H9 (cell line): ENCODE results near the gene HSPBP1. TPM values are rescaled to one million over a fixed set of nuclear protein-coding genes. Genes with fewer than 3 reads are reported as not detected.

Source experiments
- DNase-seq: peaks from one replicate; pipeline ENCODE4 v3.0.0-alpha.2; 2017
- H2AFZ ChIP-seq: one replicate; pipeline ENCODE4 v1.6.1; 2013; ENCODE audit warnings: mild to moderate bottlenecking, low read length, control low read depth, moderate library complexity
- H2AK5ac ChIP-seq: 2 replicates; pipeline ENCODE4 v1.6.1; 2013; ENCODE audit warnings: low read length, control low read depth, mixed read lengths; ENCODE audit not compliant: insufficient read length
- H2BK120ac ChIP-seq: one replicate; pipeline ENCODE4 v1.6.1; 2013; ENCODE audit warnings: low read depth, mild to moderate bottlenecking, low read length, control low read depth, inconsistent platforms; ENCODE audit not compliant: poor library complexity, severe bottlenecking
- H2BK12ac ChIP-seq: 2 replicates; pipeline ENCODE4 v1.6.1; 2013; ENCODE audit warnings: low read length, control low read depth, mixed read lengths, low read depth; ENCODE audit not compliant: insufficient read length
- H2BK15ac ChIP-seq: 2 replicates; pipeline ENCODE4 v1.6.1; 2013; ENCODE audit warnings: low read depth, low read length, control low read depth
- H2BK20ac ChIP-seq: one replicate; pipeline ENCODE4 v1.6.1; 2013; ENCODE audit warnings: low read depth, mild to moderate bottlenecking, low read length, control low read depth, inconsistent platforms; ENCODE audit not compliant: poor library complexity, severe bottlenecking
- H2BK5ac ChIP-seq: 2 replicates; pipeline ENCODE4 v1.6.1; 2013; ENCODE audit warnings: low read length, control low read depth, mixed read lengths; ENCODE audit not compliant: insufficient read length
- H3K14ac ChIP-seq: 2 replicates; pipeline ENCODE4 v1.6.1; 2013; ENCODE audit warnings: low read length, control low read depth; ENCODE audit not compliant: insufficient read depth
- H3K18ac ChIP-seq: 2 replicates; pipeline ENCODE4 v1.6.1; 2013; ENCODE audit warnings: low read depth, mild to moderate bottlenecking, mixed read lengths, low read length, control low read depth; ENCODE audit not compliant: insufficient read length
- H3K23ac ChIP-seq: 2 replicates; pipeline ENCODE4 v1.6.1; 2013; ENCODE audit warnings: low read length, control low read depth, mixed read lengths, low read depth; ENCODE audit not compliant: insufficient read length
- H3K23me2 ChIP-seq: 2 replicates; pipeline ENCODE4 v1.6.1; 2013; ENCODE audit warnings: low read depth, mild to moderate bottlenecking, mixed read lengths, low read length, control low read depth; ENCODE audit not compliant: insufficient read length, poor library complexity, severe bottlenecking
- H3K27ac ChIP-seq: 2 replicates; pipeline ENCODE4 v1.5.1; 2013; ENCODE audit warnings: low read length, control low read depth, mixed read lengths, low read depth; ENCODE audit not compliant: insufficient read length
- H3K27me3 ChIP-seq: 2 replicates; pipeline ENCODE4 v1.6.1; 2013; ENCODE audit warnings: low read length, control low read depth, inconsistent platforms; ENCODE audit not compliant: insufficient read depth
- H3K4ac ChIP-seq: 2 replicates; pipeline ENCODE4 v1.6.1; 2013; ENCODE audit warnings: low read depth, mild to moderate bottlenecking, control low read depth, inconsistent platforms, low read length, moderate library complexity
- H3K4me1 ChIP-seq: 2 replicates; pipeline ENCODE4 v1.6.1; 2013; ENCODE audit warnings: low read length, control low read depth, inconsistent platforms; ENCODE audit not compliant: insufficient read depth
- H3K4me2 ChIP-seq: 2 replicates; pipeline ENCODE4 v1.6.1; 2013; ENCODE audit warnings: low read length, control low read depth, mixed read lengths; ENCODE audit not compliant: insufficient read length, insufficient read depth
- H3K56ac ChIP-seq: 2 replicates; pipeline ENCODE4 v1.6.1; 2013; ENCODE audit warnings: low read depth, mild to moderate bottlenecking, mixed read lengths, low read length, control low read depth; ENCODE audit not compliant: insufficient read length
- H3K79me1 ChIP-seq: 2 replicates; pipeline ENCODE4 v1.6.1; 2013; ENCODE audit warnings: low read depth, mild to moderate bottlenecking, moderate library complexity, low read length, control low read depth, inconsistent platforms; ENCODE audit not compliant: insufficient read depth, poor library complexity, severe bottlenecking
- H3K79me2 ChIP-seq: 2 replicates; pipeline ENCODE4 v1.6.1; 2013; ENCODE audit warnings: low read length, control low read depth, inconsistent platforms; ENCODE audit not compliant: insufficient read depth
- H3K9ac ChIP-seq: 2 replicates; pipeline ENCODE4 v1.6.1; 2013; ENCODE audit warnings: low read length, control low read depth, mixed read lengths; ENCODE audit not compliant: insufficient read length; ENCODE audit errors: extremely low read depth
- H3K9me3 ChIP-seq: one replicate; pipeline ENCODE4 v1.6.1; 2013; ENCODE audit warnings: low read depth, low read length, inconsistent platforms; ENCODE audit not compliant: control insufficient read depth
- H3T11ph ChIP-seq: one replicate; pipeline ENCODE4 v1.6.1; 2013; ENCODE audit warnings: mild to moderate bottlenecking, low read length, control low read depth, inconsistent platforms
- H4K20me1 ChIP-seq: one replicate; pipeline ENCODE4 v1.6.1; 2013; ENCODE audit not compliant: control insufficient read depth, insufficient read length, insufficient read depth
- H4K5ac ChIP-seq: 2 replicates; pipeline ENCODE4 v1.6.1; 2013; ENCODE audit warnings: low read depth, mild to moderate bottlenecking, mixed read lengths, low read length, control low read depth; ENCODE audit not compliant: insufficient read length
- H4K8ac ChIP-seq: replicated peaks from 2 replicates; pipeline ENCODE4 v1.6.1; 2013; ENCODE audit warnings: low read length, control low read depth, mixed read lengths, low read depth; ENCODE audit not compliant: insufficient read length
- H4K91ac ChIP-seq: 2 replicates; pipeline ENCODE4 v1.6.1; 2013; ENCODE audit warnings: low read depth, mild to moderate bottlenecking, moderate library complexity, mixed read lengths, low read length, control low read depth; ENCODE audit not compliant: insufficient read length
- H3K27ac Mint-ChIP-seq, 3 experiments: 2 replicates in 2 of 3; 3 replicates in 1 of 3; pipeline ENCODE4 v1.8.0; 2020 to 2021; ENCODE audit warnings: mixed read lengths in 3 of 3, mild to moderate bottlenecking in 1 of 3, moderate library complexity in 1 of 3
- H3K27me3 Mint-ChIP-seq: 2 replicates; pipeline ENCODE4 v1.8.0; 2021; ENCODE audit warnings: low read depth, mild to moderate bottlenecking, moderate library complexity, mixed read lengths
- H3K36me3 Mint-ChIP-seq, 3 experiments: 2 replicates in 2 of 3; 3 replicates in 1 of 3; pipeline ENCODE4 v1.8.0; 2020 to 2021; ENCODE audit warnings: low read depth in 3 of 3, mixed read lengths in 3 of 3; ENCODE audit not compliant: insufficient read depth in 1 of 3
- H3K4me1 Mint-ChIP-seq, 2 experiments: 2 replicates each; pipeline ENCODE4 v1.8.0; 2020; ENCODE audit warnings: mixed read lengths in 2 of 2
- H3K4me3 Mint-ChIP-seq, 2 experiments: 2 replicates in 1 of 2; 3 replicates in 1 of 2; pipeline ENCODE4 v1.8.0; 2020 to 2021; ENCODE audit warnings: mild to moderate bottlenecking in 2 of 2, mixed read lengths in 2 of 2, moderate library complexity in 1 of 2
- H3K9me3 Mint-ChIP-seq, 2 experiments: 2 replicates in 1 of 2; 3 replicates in 1 of 2; pipeline ENCODE4 v1.8.0; 2020; ENCODE audit warnings: mild to moderate bottlenecking in 2 of 2, mixed read lengths in 2 of 2, moderate library complexity in 1 of 2
- WGBS: extraction: QIAGEN DNeasy Blood & Tissue Kit; methylation state at CpG from one replicate; pipeline ENCODE4 v1.1.7; 2013; ENCODE audit warnings: missing lambda C conversion rate, low lambda C conversion rate, mixed read lengths; ENCODE audit not compliant: insufficient read length; ENCODE audit errors: extremely low coverage; 5-methylcytosine and 5-hydroxymethylcytosine counted together
- total RNA-seq: library from RNA; stranded (reverse); gene quantifications from 2 replicates; pipeline ENCODE4 v1.2.1, GENCODE V29; 2021
- TF ChIP-seq, protein P1 (sequence below): fragments of 200-600 bp; sonication (generic); conservative IDR thresholded peaks from 3 replicates; pipeline ENCODE4 v1.8.0; 2021; ENCODE audit warnings: antibody characterized with exemption, mild to moderate bottlenecking

The HSPBP1 gene
- total RNA-seq, 1 experiment from 2014 or later, result 47.4 TPM

DNA sequence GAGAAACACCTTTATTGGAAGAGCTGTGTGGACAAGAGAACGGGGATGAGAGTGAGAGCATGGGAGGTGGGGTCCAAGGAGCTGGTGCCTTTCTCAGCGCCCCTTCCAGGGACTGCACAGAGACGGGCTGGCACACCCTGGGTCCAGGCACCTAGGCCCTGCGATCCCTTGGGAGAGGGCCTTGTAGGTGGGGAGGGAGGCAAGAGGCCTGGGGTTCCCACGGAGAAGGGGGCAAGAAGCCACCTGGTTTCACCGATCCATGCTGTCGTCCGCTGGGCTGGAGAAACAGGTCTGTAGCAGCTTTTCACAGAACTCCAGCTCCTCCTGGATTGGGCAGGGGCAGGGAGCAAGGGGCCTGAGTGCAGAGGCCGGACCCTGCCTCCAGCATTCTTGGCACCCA, 17.6 kb downstream of the HSPBP1 start:
- Histone ChIP-seq H3K79me1 (peaks cover 3% of the 10 kb centered on the region), H2BK20ac (no peak overlapping the region), H3K27ac (no peak overlapping the region), H3K18ac (no peak overlapping the region), H3K4me1 (no peaks in the 10 kb centered on the region), H3K56ac (no peak overlapping the region), H3K23me2 (peaks cover 9% of the 10 kb centered on the region), H4K20me1 (no peaks in the 10 kb centered on the region), H4K5ac (no peak overlapping the region), H3K4ac (no peak overlapping the region), H4K91ac (no peak overlapping the region), H3K27me3 (no peaks in the 10 kb centered on the region), H2BK120ac (no peak overlapping the region), H2BK5ac (no peak overlapping the region), H3K79me2 (peaks cover 7% of the 10 kb centered on the region; the same call in 1 of the 2 replicates), H3K4me2 (no peak overlapping the region), H2AFZ (no peak overlapping the region), H2BK12ac (no peak overlapping the region), H3K23ac (no peak overlapping the region), H2BK15ac (no peak overlapping the region), H3K9ac (no peak overlapping the region), H3K9me3 (peaks cover 8% of the 10 kb centered on the region), H3K14ac (no peak overlapping the region), H3T11ph (no peak overlapping the region), H2AK5ac (no peak overlapping the region), H4K8ac (no peak overlapping the region)
- H3K9me3 Mint-ChIP-seq, result peaks cover 8% of the 10 kb centered on the region in 2 experiments
- peaks cover 10 to 14% (median 11%) of the 10 kb centered on the region in 3 experiments for H3K36me3 Mint-ChIP-seq
- H3K27me3 Mint-ChIP-seq, result no peaks in the 10 kb centered on the region; the same call in 1 of the 2 replicates
- no peak overlapping the region; a peak in 1 of 7 replicates for H3K27ac Mint-ChIP-seq
- WGBS, result no CpG with 5 or more reads among the region's 9 CpGs
- TF ChIP-seq, protein P1, sequence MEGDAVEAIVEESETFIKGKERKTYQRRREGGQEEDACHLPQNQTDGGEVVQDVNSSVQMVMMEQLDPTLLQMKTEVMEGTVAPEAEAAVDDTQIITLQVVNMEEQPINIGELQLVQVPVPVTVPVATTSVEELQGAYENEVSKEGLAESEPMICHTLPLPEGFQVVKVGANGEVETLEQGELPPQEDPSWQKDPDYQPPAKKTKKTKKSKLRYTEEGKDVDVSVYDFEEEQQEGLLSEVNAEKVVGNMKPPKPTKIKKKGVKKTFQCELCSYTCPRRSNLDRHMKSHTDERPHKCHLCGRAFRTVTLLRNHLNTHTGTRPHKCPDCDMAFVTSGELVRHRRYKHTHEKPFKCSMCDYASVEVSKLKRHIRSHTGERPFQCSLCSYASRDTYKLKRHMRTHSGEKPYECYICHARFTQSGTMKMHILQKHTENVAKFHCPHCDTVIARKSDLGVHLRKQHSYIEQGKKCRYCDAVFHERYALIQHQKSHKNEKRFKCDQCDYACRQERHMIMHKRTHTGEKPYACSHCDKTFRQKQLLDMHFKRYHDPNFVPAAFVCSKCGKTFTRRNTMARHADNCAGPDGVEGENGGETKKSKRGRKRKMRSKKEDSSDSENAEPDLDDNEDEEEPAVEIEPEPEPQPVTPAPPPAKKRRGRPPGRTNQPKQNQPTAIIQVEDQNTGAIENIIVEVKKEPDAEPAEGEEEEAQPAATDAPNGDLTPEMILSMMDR, result no peak
- no peak for DNase-seq
- H3K4me1 Mint-ChIP-seq, result peaks cover 6 to 20% of the 10 kb centered on the region in 2 experiments
- no peak overlapping the region for H3K4me3 Mint-ChIP-seq
